Ascending aorta (tissue), 2 donors: Measurements from ENCODE around the gene CLN6. TPM values are rescaled to one million over a fixed set of nuclear protein-coding genes. Genes with fewer than 3 reads are reported as not detected.

ENCODE experiments used
- DNase-seq, 2 donors: peaks; one replicate each; pipeline ENCODE4 v3.0.0-alpha.2; 2019; ENCODE audit warnings: low spot score in 2 of 2
- H3K27ac ChIP-seq, 2 donors: fragments of 200-600 bp; sonication (generic); one replicate each; pipeline ENCODE4 v1.5.1; 2016 to 2017; ENCODE audit warnings: mild to moderate bottlenecking in 1 of 2
- H3K27me3 ChIP-seq: fragments of 200-600 bp; sonication (generic); one replicate; pipeline ENCODE4 v1.5.1; 2017
- H3K36me3 ChIP-seq, 2 donors: fragments of 200-600 bp; sonication (generic); one replicate each; pipeline ENCODE4 v1.5.1; 2016
- H3K4me1 ChIP-seq, 2 donors: fragments of 200-600 bp; sonication (generic); one replicate each; pipeline ENCODE4 v1.5.1; 2016 to 2017; ENCODE audit warnings: mild to moderate bottlenecking in 1 of 2
- H3K4me3 ChIP-seq, 2 donors: fragments of 200-600 bp; sonication (generic); one replicate each; pipeline ENCODE4 v1.5.1; 2016 to 2017; ENCODE audit warnings: mild to moderate bottlenecking in 1 of 2
- H3K9me3 ChIP-seq, 2 donors: fragments of 200-600 bp; sonication (generic); one replicate each; pipeline ENCODE4 v1.5.1; 2016
- CTCF ChIP-seq, 3 experiments: fragments of 200-600 bp in 2 of 3; fragments of 450-650 bp in 1 of 3; sonication (generic) in 2 of 3; IDR thresholded peaks; one replicate each; pipeline ENCODE4 v1.5.1; 2016 to 2019; ENCODE audit warnings: antibody characterized with exemption in 3 of 3, mild to moderate bottlenecking in 1 of 3, moderate library complexity in 1 of 3
- intact Hi-C: fragments of 100-400 bp; cut with DNase I; formaldehyde crosslinking; loops from one replicate; pipeline ENCODE4 v1.15.1; 2023
- total RNA-seq: library from RNA; depleted of rRNA; stranded (reverse); fragments of >200 nt; gene quantifications from one replicate; pipeline ENCODE4 v1.1.0, GENCODE V29; 2016

The CLN6 gene
- total RNA-seq, 1 donor from 2014 or later: 6.4 TPM

- peak overlapping the region; percentile 74 to 93 for H3K4me3 ChIP-seq
- intact Hi-C loops: loop anchor here (5.0 kb wide), 1 partner anchor 541 kb away; no protein-coding TSS in a partner anchor
- no peaks in the 10 kb centered on the region for H3K27me3 ChIP-seq
- H3K27ac ChIP-seq: peak overlapping the region; percentile 99
- no peak for TF ChIP-seq CTCF (IDR thresholded peaks at IDR 0.05)
- DNase-seq: no peak
- H3K4me1 ChIP-seq: peaks cover 9 to 26% of the 10 kb centered on the region in 2 donors
- no peaks in the 10 kb centered on the region for H3K36me3 ChIP-seq
- no peaks in the 10 kb centered on the region for H3K9me3 ChIP-seq
These were observed 47.1 kb upstream of the CLN6 start for GRCh38 chr15:68276668-68277067.

- Histone ChIP-seq H3K27ac (peak overlapping the region; percentile 99), H3K9me3 (no peaks in the 10 kb centered on the region), H3K4me3 (no peak overlapping the region), H3K27me3 (no peaks in the 10 kb centered on the region), H3K36me3 (no peaks in the 10 kb centered on the region), H3K4me1 (peaks cover 12 to 34% of the 10 kb centered on the region in 2 donors)
- no peak for TF ChIP-seq CTCF (IDR thresholded peaks at IDR 0.05)
- intact Hi-C loops: loop anchor here (5.0 kb wide), 1 partner anchor 542 kb away; no protein-coding TSS in a partner anchor
- no peak for DNase-seq
These were observed 45.7 kb upstream of the CLN6 start for GRCh38 chr15:68275165-68275746.

- DNase-seq: no peak
- H3K27me3 ChIP-seq: no peaks in the 10 kb centered on the region
- no peaks in the 10 kb centered on the region for H3K9me3 ChIP-seq
- no peak overlapping the region for H3K4me3 ChIP-seq
- H3K27ac ChIP-seq: peak overlapping the region; percentile 91 to 99
- TF ChIP-seq CTCF (IDR thresholded peaks at IDR 0.05): no peak
- no peaks in the 10 kb centered on the region for H3K36me3 ChIP-seq
- peaks cover 12 to 34% of the 10 kb centered on the region in 2 donors for H3K4me1 ChIP-seq
- intact Hi-C loops: no loop called here
These were observed 44.8 kb upstream of the CLN6 start for GRCh38 chr15:68274201-68274848.

GRCh38 chr15:68272721-68273271 lies 43.3 kb upstream of the CLN6 start:
- no peaks in the 10 kb centered on the region for H3K27me3 ChIP-seq
- no peaks in the 10 kb centered on the region for H3K9me3 ChIP-seq
- peak overlapping the region; percentile 91 to 99 for H3K27ac ChIP-seq
- no peak overlapping the region for H3K4me3 ChIP-seq
- TF ChIP-seq CTCF (IDR thresholded peaks at IDR 0.05): no peak
- no peaks in the 10 kb centered on the region for H3K36me3 ChIP-seq
- H3K4me1 ChIP-seq: peaks cover 12 to 34% of the 10 kb centered on the region in 2 donors
- intact Hi-C loops: no loop called here
- peak; percentile 37 to 89 for DNase-seq

- H3K27ac ChIP-seq: peak overlapping the region; percentile 91 to 99
- H3K36me3 ChIP-seq: no peaks in the 10 kb centered on the region
- H3K4me3 ChIP-seq: peak overlapping the region in 1 of 2 donors; percentile 16
- peaks cover 12 to 34% of the 10 kb centered on the region in 2 donors for H3K4me1 ChIP-seq
- no peaks in the 10 kb centered on the region for H3K9me3 ChIP-seq
- no peaks in the 10 kb centered on the region for H3K27me3 ChIP-seq
- TF ChIP-seq CTCF (IDR thresholded peaks at IDR 0.05): no peak
- DNase-seq: peak in 1 of 2 donors; percentile 69
- intact Hi-C loops: loop anchor here (1.0 kb wide), 1 partner anchor 7 kb away; no protein-coding TSS in a partner anchor
These were observed 42.4 kb upstream of the CLN6 start for GRCh38 chr15:68271854-68272471.
